Caco-2 (cell line): ENCODE results near the gene NFAT5. TPM values are rescaled to one million over a fixed set of nuclear protein-coding genes. Genes with fewer than 3 reads are reported as not detected.
"Not testable (repeated sequence)": the region's sequence is repeated elsewhere in the genome, so short reads cannot be mapped to it uniquely, and the experiment has no call there.

Experiments used
- BruUV-seq: library from RNA; stranded (reverse); fragments of 400-500 nt; replicated peaks from 2 replicates; lab custom pipeline; 2021; lab: Mats Ljungman, UMichigan
- CTCF ChIA-PET: fragments of 300-600 bp; sonication (Branson Sonifier 250); formaldehyde crosslinking; loops from one replicate; lab custom pipeline; 2022; ENCODE audit warnings: antibody characterized with exemption; lab: Charles Lee
- POLR2A ChIA-PET: fragments of 300-600 bp; sonication (Branson Sonifier 250); formaldehyde crosslinking; loops from one replicate; lab custom pipeline; 2022; ENCODE audit warnings: antibody characterized with exemption; lab: Charles Lee
- DNase-seq, 2 experiments: peaks; one replicate each; pipeline versions ENCODE4 v3.0.0 to v3.0.0-alpha.2; 2020 to 2022
- H3K27me3 ChIP-seq: replicated peaks from 2 replicates; pipeline ENCODE4 v1.6.0; 2011; ENCODE audit warnings: low read length; ENCODE audit not compliant: control insufficient read depth, insufficient read depth
- H3K36me3 ChIP-seq: 2 replicates; pipeline ENCODE4 v1.5.1; 2011; ENCODE audit warnings: low read length; ENCODE audit not compliant: control insufficient read depth, insufficient read depth
- H3K4me1 ChIP-seq: fragments of 250-450 bp; sonication (Bioruptor Pico); 2 replicates; pipeline ENCODE4 v1.5.1; 2020; ENCODE audit warnings: mild to moderate bottlenecking
- H3K4me3 ChIP-seq: 2 replicates; pipeline ENCODE4 v1.5.1; 2011; ENCODE audit warnings: low read depth, mild to moderate bottlenecking, control low read depth, low read length
- H3K9me3 ChIP-seq: fragments of 250-450 bp; sonication (Bioruptor Pico); 2 replicates; pipeline ENCODE4 v1.5.1; 2020; ENCODE audit warnings: mild to moderate bottlenecking, moderate library complexity
- H3K27ac Mint-ChIP-seq: one replicate; pipeline ENCODE4 v1.8.0; 2022; ENCODE audit warnings: mixed read lengths; ENCODE audit not compliant: unreplicated experiment
- H3K27me3 Mint-ChIP-seq: one replicate; pipeline ENCODE4 v1.8.0; 2022; ENCODE audit warnings: mixed read lengths; ENCODE audit not compliant: insufficient read depth, unreplicated experiment
- H3K36me3 Mint-ChIP-seq: one replicate; pipeline ENCODE4 v1.8.0; 2022; ENCODE audit warnings: mild to moderate bottlenecking, mixed read lengths; ENCODE audit not compliant: insufficient read depth, unreplicated experiment
- H3K4me1 Mint-ChIP-seq: one replicate; pipeline ENCODE4 v1.8.0; 2022; ENCODE audit warnings: low read depth, mixed read lengths; ENCODE audit not compliant: unreplicated experiment
- H3K4me3 Mint-ChIP-seq: one replicate; pipeline ENCODE4 v1.8.0; 2022; ENCODE audit warnings: mild to moderate bottlenecking, moderate library complexity, mixed read lengths; ENCODE audit not compliant: unreplicated experiment
- H3K9me3 Mint-ChIP-seq: one replicate; pipeline ENCODE4 v1.8.0; 2022; ENCODE audit warnings: mixed read lengths; ENCODE audit not compliant: unreplicated experiment
- CTCF ChIP-seq, 2 experiments: fragments of 200-600 bp in 1 of 2; IDR thresholded peaks; 1 replicate in 1 of 2; 2 replicates in 1 of 2; pipeline versions ENCODE4 v1.5.1 to v1.8.0; 2011 to 2022; ENCODE audit warnings: antibody characterized with exemption in 1 of 2, control low read depth in 1 of 2, inconsistent platforms in 1 of 2, low read depth in 1 of 2, low read length in 1 of 2, mild to moderate bottlenecking in 1 of 2, moderate library complexity in 1 of 2; ENCODE audit not compliant: insufficient read depth in 1 of 2, severe bottlenecking in 1 of 2, unreplicated experiment in 1 of 2
- intact Hi-C: fragments of 100-400 bp; cut with micrococcal nuclease; formaldehyde crosslinking; loops from one replicate; pipeline ENCODE4 v1.10.0; 2022; ENCODE audit not compliant: unreplicated experiment
- total RNA-seq: library from RNA; stranded (reverse); gene quantifications from 2 replicates; pipeline ENCODE4 v1.2.3, GENCODE V29; 2022

The NFAT5 gene
- total RNA-seq, 1 experiment from 2014 or later, result 87.6 TPM

- Histone ChIP-seq H3K36me3 (no peaks in the 10 kb centered on the region), H3K27me3 (no peaks in the 10 kb centered on the region), H3K4me3 (peak overlapping the region; percentile 89), H3K9me3 (no peaks in the 10 kb centered on the region), H3K4me1 (peaks cover 32% of the 10 kb centered on the region)
- no peaks in the 10 kb centered on the region for H3K27me3 Mint-ChIP-seq
- ChIA-PET POLR2A (interaction anchor here (0.7 kb wide), 1 partner anchor 142 kb away, joined by 3 read pairs; the partner anchor contains the start of gene CYB5B), CTCF (no interaction called here)
- BruUV-seq, result TSS peak; percentile 30
- peak overlapping the region; percentile 96 for H3K27ac Mint-ChIP-seq
- peak; percentile 20 to 32 for TF ChIP-seq CTCF (IDR thresholded peaks at IDR 0.05; ENCODE audit: insufficient read depth in 1 of 2, low read depth in 1 of 2, low read length in 1 of 2, severe bottlenecking in 1 of 2, unreplicated experiment in 1 of 2)
- peak; percentile 52 to 66 for DNase-seq
- peak overlapping the region; percentile 98 for H3K4me3 Mint-ChIP-seq
- peaks cover 56% of the 10 kb centered on the region for H3K36me3 Mint-ChIP-seq
- intact Hi-C loops, result loop anchor here (1.0 to 10.0 kb wide), 4 partner anchors 46 to 232 kb away; partner anchors contain the start of genes COG8, NIP7 and PDF
- no peaks in the 10 kb centered on the region for H3K9me3 Mint-ChIP-seq
- H3K4me1 Mint-ChIP-seq, result peaks cover 19% of the 10 kb centered on the region
Observed at GRCh38 chr16:69566981-69567680, 1.4 kb downstream of the NFAT5 start.

GRCh38 chr16:69568676-69569075 lies 2.9 kb downstream of the NFAT5 start:
- POLR2A ChIA-PET, result no interaction called here
- intact Hi-C loops, result loop anchor here (10.0 kb wide), 1 partner anchor 234 kb away; the partner anchor contains the start of genes COG8, NIP7 and PDF

GRCh38 chr16:69578771-69579170 lies 13.0 kb downstream of the NFAT5 start:
- H3K4me3 ChIP-seq, H3K4me3 Mint-ChIP-seq, H3K9me3 Mint-ChIP-seq, H3K27me3 Mint-ChIP-seq, H3K9me3 ChIP-seq, H3K27me3 ChIP-seq, BruUV-seq, POLR2A ChIA-PET, intact Hi-C loops, H3K27ac Mint-ChIP-seq, H3K36me3 ChIP-seq: not testable (repeated sequence)
- H3K4me1 ChIP-seq, result peaks cover 13% of the 10 kb centered on the region; the same call in 1 of the 2 replicates
- DNase-seq, result peak in 1 of 2 experiments; percentile 26
- Mint-ChIP-seq H3K4me1 (peaks cover 16% of the 10 kb centered on the region), H3K36me3 (peaks cover 52% of the 10 kb centered on the region)
- CTCF ChIA-PET, result interaction anchor here (1.0 kb wide), 1 partner anchor 17 kb away, joined by 3 read pairs; no protein-coding TSS in a partner anchor

More at GRCh38 chr16:69568676-69569075, 2.9 kb downstream of the NFAT5 start:
- H3K4me3 Mint-ChIP-seq, result peak overlapping the region; percentile 98
- H3K4me1 Mint-ChIP-seq, result peaks cover 9% of the 10 kb centered on the region
- H3K36me3 Mint-ChIP-seq, result peaks cover 48% of the 10 kb centered on the region
- Histone ChIP-seq H3K36me3 (no peaks in the 10 kb centered on the region), H3K4me1 (peaks cover 21% of the 10 kb centered on the region), H3K9me3 (no peaks in the 10 kb centered on the region), H3K27me3 (no peaks in the 10 kb centered on the region), H3K4me3 (no peak overlapping the region)
- no peaks in the 10 kb centered on the region for H3K9me3 Mint-ChIP-seq
- no peaks in the 10 kb centered on the region for H3K27me3 Mint-ChIP-seq
- no peak for TF ChIP-seq CTCF (IDR thresholded peaks at IDR 0.05; ENCODE audit: insufficient read depth in 1 of 2, low read depth in 1 of 2, low read length in 1 of 2, severe bottlenecking in 1 of 2, unreplicated experiment in 1 of 2)
- DNase-seq, result no peak
- BruUV-seq, result no TSS peak
- CTCF ChIA-PET, result interaction anchor here (1.0 kb wide), 1 partner anchor 173 kb away, joined by 4 read pairs; no protein-coding TSS in a partner anchor
- H3K27ac Mint-ChIP-seq, result no peak overlapping the region
